Liver (tissue), 3 donors: ENCODE measurements around the gene MACROH2A1.

Experiments used
- CTCF ChIP-seq: fragments of 150-350 bp; IDR thresholded peaks from 2 replicates; pipeline ENCODE4 v1.5.1; 2017; ENCODE audit warnings: improper control_type of control experiment, low read depth, low read length; ENCODE audit not compliant: missing input control
- FOXA1 ChIP-seq: IDR thresholded peaks from 2 replicates; pipeline ENCODE4 v1.6.1; 2016; ENCODE audit warnings: antibody characterized with exemption
- GABPA ChIP-seq, 2 donors: IDR thresholded peaks in 1 of 2; conservative IDR thresholded peaks in 1 of 2; 2 replicates each; pipeline ENCODE4 v1.6.1; 2016; ENCODE audit warnings: antibody characterized with exemption in 2 of 2, mild to moderate bottlenecking in 1 of 2, moderate library complexity in 1 of 2
- REST ChIP-seq: IDR thresholded peaks from 2 replicates; pipeline ENCODE4 v1.6.1; 2016; ENCODE audit warnings: antibody characterized with exemption, mild to moderate bottlenecking
- TAF1 ChIP-seq: conservative IDR thresholded peaks from 2 replicates; pipeline ENCODE4 v1.6.1; 2016; ENCODE audit warnings: antibody characterized with exemption, mild to moderate bottlenecking
- donor health status: healthy.
- donor health status: healthy.

- TF ChIP-seq REST (no peak), CTCF (no peak), TAF1 (no peak), GABPA (IDR thresholded peaks at IDR 0.05 in 1 of 2, conservative IDR thresholded peaks at IDR 0.05 in 1 of 2) (no peak), FOXA1 (no peak)
Measured at GRCh38 chr5:135324160-135324559, 74.9 kb downstream of the MACROH2A1 start.
